Retinal pigment epithelial cell (primary cell): ENCODE results near the gene MRO.
"Not testable (repeated sequence)": the region's sequence is repeated elsewhere in the genome, so short reads cannot be mapped to it uniquely, and the experiment has no call there.

Source experiments
- DNase-seq: peaks from one replicate; pipeline ENCODE4 v3.0.0-alpha.2; 2010; ENCODE audit warnings: low read depth
- H3K4me3 ChIP-seq: 2 replicates; pipeline ENCODE4 v1.5.1; 2011; ENCODE audit warnings: mild to moderate bottlenecking, low read length, control low read depth, moderate library complexity
- CTCF ChIP-seq: conservative IDR thresholded peaks from 2 replicates; pipeline ENCODE4 v1.5.1; 2011; ENCODE audit warnings: low read depth, low read length, control low read depth, inconsistent platforms

The MRO gene

GRCh38 chr18:50836521-50836957 is 16.7 kb upstream of the MRO start:
- no peak for TF ChIP-seq CTCF
- peak; percentile 86 for DNase-seq
- H3K4me3 ChIP-seq: no peak overlapping the region

- not testable (repeated sequence) for H3K4me3 ChIP-seq, DNase-seq
Measured at GRCh38 chr18:50833496-50833895, 13.7 kb upstream of the MRO start.

- no peak for DNase-seq
- no peak overlapping the region for H3K4me3 ChIP-seq
- no peak for TF ChIP-seq CTCF
Measured at GRCh38 chr18:50832754-50833153, 12.9 kb upstream of the MRO start.

DNA sequence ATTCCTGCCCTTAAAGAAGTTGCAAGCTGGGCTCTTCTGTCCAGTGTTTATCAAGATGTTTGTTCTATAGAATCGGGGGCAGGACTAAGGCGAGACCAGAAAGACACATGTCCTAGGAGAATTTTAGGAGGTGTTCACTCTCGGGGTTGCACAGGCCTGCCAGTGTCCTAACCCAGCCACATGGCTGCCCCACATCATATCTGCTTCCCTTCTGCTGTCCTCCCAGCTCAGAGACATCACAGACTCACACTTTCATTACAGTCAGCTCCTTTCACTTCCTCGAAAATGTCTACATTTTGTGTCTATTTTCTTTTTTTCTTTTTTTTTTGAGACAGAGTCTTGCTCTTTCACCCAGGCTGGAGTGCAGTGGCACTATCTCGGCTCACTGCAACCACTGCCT is 10.7 kb upstream of the MRO start:
- DNase-seq: no peak
- H3K4me3 ChIP-seq: no peak overlapping the region
- TF ChIP-seq CTCF: no peak

DNA sequence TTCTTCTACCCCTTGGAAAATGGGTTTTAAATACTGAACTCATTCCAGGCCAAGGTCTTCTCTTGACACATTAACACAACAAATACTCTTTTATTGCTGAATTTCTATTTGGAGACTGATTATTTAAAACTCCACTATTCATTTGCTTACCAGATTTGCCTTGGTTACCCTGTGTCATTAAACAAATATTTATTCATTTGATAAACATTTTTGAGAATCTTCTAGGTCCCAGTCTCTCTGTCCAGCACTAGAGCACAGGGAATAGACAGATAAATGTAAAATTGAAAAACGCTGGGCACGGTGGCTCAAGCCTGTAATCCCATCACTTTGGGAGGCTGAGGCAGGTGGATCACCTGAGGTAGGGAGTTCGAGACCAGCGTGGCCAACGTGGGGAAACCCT is 9.8 kb upstream of the MRO start:
- no peak for TF ChIP-seq CTCF
- no peak for DNase-seq
- H3K4me3 ChIP-seq: no peak overlapping the region

GRCh38 chr18:50826027-50826426 is 6.2 kb upstream of the MRO start:
- no peak overlapping the region for H3K4me3 ChIP-seq
- TF ChIP-seq CTCF: no peak
- DNase-seq: no peak

DNA sequence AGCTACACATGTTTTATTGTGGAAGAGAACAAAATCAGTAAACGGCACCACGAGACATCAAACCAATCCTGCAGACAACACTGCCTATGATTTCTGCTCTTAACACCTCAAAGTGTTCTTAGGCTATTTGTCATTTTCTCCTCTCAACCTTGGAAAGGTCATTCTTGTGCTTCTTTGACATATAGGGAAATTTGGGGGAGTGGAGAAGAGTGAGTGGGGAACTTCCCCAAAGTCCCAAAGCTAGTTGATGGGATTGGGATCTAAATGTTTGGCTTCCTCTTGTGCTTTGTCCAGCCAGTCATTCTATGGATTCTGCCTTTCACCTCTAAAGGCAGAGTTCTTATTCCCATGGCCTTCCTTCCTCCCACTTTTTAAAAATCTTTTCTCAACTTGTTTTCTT is 5.8 kb upstream of the MRO start:
- H3K4me3 ChIP-seq: no peak overlapping the region
- no peak for DNase-seq
- TF ChIP-seq CTCF: no peak

DNA sequence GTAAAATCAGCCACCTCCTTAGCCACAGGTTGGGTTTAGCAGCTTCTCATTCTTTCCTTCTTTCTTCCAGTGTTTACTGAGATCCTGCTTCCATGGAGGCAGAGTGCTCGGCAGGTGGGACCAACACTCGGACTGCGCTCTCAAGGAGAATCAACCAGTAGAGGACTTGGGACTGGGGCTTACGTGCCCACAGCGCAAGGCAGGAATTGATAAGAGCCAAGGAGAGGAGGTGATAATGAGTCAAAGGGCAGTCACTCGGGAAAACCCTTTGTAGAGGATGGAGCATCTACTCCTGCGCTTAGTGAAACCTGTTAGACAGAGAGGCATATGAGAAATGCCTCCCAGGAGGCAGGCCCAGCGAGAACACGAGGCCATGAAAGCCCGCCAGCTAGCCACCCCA is 2.9 kb upstream of the MRO start:
- DNase-seq: no peak
- TF ChIP-seq CTCF: no peak
- no peak overlapping the region for H3K4me3 ChIP-seq
